ENCODE results near the gene HBD. TPM values are rescaled to one million over a fixed set of nuclear protein-coding genes. Genes with fewer than 3 reads are reported as not detected.

The HBD gene
- total RNA-seq, 4 donors from 2014 or later, result 4.3 TPM; not detected in 3

DNA sequence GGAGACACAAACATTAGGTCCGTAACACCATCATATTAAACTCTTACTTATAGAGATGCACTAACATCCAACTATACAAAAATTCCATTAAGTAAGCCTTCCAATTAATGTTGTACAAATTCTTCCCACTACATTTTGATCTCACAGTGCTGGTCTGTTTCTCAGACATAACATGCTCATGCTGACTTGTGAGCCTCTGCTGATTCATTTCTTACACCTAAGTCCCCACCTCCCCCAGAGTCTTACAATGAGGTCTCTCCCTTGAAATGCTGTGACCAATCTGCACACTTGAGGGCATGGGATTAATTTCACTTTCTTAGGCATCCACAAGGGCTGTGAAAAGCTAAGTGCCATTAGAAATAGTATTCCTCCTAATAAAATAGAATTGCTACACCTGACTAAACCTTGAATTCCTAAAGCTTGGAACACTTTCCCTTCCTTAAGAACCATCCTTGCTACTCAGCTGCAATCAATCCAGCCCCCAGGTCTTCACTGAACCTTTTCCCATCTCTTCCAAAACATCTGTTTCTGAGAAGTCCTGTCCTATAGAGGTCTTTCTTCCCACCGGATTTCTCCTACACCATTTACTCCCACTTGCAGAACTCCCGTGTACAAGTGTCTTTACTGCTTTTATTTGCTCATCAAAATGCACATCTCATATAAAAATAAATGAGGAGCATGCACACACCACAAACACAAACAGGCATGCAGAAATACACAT is 13.3 kb upstream of the HBD start:
- DNase-seq (ENCODE audit: extremely low spot score), result no peak

DNA sequence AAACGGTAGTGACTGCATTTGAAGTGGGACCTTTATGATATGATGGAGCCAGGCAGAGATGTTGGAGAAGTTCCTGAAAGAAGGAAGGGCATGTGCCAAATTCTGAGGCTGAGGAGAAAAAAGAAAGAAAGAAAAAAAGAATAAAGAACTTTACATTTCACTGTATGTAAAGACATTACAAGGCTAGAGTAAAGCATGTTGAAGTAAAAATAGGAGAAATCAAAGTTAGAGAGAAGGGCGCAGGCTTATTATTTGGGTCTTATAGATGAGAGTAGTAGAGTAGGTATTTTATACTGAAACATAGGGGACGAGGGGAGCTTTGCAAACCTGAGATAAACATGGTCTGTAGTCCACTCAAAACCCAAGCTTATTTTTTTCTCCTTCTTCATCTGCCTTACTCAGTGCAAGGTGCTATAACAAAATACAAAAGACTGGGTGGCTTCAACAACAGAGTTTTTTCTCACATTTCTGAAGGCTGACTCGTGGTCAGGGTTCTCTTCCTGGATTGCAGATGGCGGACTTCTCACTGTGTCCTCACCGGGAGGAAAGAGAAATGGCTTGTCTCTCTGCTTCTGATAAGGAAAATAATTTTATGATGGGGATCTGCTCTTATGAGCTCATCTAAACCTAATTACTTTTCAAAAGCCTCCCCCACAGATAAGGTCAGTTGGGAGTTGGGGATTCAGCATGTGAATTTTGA is 12.6 kb upstream of the HBD start:
- Histone ChIP-seq H3K36me3 (no peaks in the 10 kb centered on the region), H3K27ac (replicated peaks in 1 of 4) (no peak overlapping the region), H3K4me3 (no peak overlapping the region), H3K9me3 (no peaks in the 10 kb centered on the region), H3K4me1 (no peaks in the 10 kb centered on the region), H3K27me3 (no peaks in the 10 kb centered on the region)
- WGBS, result 73% methylated on average over 6 of the region's 6 CpGs
- no peak for DNase-seq (ENCODE audit: extremely low spot score)
- TF ChIP-seq, protein P1, sequence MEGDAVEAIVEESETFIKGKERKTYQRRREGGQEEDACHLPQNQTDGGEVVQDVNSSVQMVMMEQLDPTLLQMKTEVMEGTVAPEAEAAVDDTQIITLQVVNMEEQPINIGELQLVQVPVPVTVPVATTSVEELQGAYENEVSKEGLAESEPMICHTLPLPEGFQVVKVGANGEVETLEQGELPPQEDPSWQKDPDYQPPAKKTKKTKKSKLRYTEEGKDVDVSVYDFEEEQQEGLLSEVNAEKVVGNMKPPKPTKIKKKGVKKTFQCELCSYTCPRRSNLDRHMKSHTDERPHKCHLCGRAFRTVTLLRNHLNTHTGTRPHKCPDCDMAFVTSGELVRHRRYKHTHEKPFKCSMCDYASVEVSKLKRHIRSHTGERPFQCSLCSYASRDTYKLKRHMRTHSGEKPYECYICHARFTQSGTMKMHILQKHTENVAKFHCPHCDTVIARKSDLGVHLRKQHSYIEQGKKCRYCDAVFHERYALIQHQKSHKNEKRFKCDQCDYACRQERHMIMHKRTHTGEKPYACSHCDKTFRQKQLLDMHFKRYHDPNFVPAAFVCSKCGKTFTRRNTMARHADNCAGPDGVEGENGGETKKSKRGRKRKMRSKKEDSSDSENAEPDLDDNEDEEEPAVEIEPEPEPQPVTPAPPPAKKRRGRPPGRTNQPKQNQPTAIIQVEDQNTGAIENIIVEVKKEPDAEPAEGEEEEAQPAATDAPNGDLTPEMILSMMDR (IDR thresholded peaks at IDR 0.05), result no peak
- TF ChIP-seq POLR2AphosphoS5 (IDR thresholded peaks at IDR 0.05) (no peak), POLR2A (IDR thresholded peaks at IDR 0.05; ENCODE audit: low read depth) (no peak), EP300 (IDR thresholded peaks at IDR 0.05) (no peak)
- intact Hi-C loops (cut with DNase I), result no loop called here

More for the DNA sequence above, 13.3 kb upstream of the HBD start:
- no peak for TF ChIP-seq POLR2A (IDR thresholded peaks at IDR 0.05; ENCODE audit: low read depth)
- TF ChIP-seq, protein P1 (IDR thresholded peaks at IDR 0.05), result no peak
- TF ChIP-seq POLR2AphosphoS5 (IDR thresholded peaks at IDR 0.05), result no peak
- no peak for TF ChIP-seq EP300 (IDR thresholded peaks at IDR 0.05)
- Histone ChIP-seq H3K4me1 (no peaks in the 10 kb centered on the region), H3K4me3 (no peak overlapping the region), H3K27ac (replicated peaks in 1 of 4) (no peak overlapping the region), H3K27me3 (no peaks in the 10 kb centered on the region), H3K9me3 (no peaks in the 10 kb centered on the region), H3K36me3 (no peaks in the 10 kb centered on the region)
- intact Hi-C loops (cut with DNase I), result no loop called here
- WGBS, result 90% methylated on average over 3 of the region's 3 CpGs

DNA sequence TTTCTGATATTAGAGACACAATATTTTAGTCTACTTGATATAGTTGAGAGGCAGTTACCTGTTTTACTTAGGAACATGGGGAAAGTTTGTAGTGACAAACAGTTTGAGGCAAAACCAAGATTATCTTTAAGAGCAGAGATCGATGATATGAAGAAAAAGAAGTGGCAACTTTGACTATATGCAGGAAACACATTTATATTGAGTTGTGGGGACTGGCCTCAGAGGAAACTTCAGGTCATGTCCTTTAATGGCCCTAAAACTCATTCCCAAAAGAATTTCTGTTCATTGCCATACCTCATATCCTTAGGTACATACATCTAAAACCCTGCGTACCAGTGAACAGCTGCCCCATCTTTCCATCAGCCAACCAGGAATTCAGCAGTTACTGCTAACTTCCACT is 10.9 kb upstream of the HBD start:
- 83% methylated on average over 2 of the region's 2 CpGs for WGBS
- TF ChIP-seq, protein P1 (IDR thresholded peaks at IDR 0.05), result no peak
- TF ChIP-seq POLR2AphosphoS5 (IDR thresholded peaks at IDR 0.05), result no peak
- TF ChIP-seq EP300 (IDR thresholded peaks at IDR 0.05), result no peak
- TF ChIP-seq POLR2A (IDR thresholded peaks at IDR 0.05; ENCODE audit: low read depth), result no peak
- Histone ChIP-seq H3K27me3 (no peaks in the 10 kb centered on the region), H3K9me3 (no peaks in the 10 kb centered on the region), H3K36me3 (no peaks in the 10 kb centered on the region), H3K27ac (replicated peaks in 1 of 4) (no peak overlapping the region), H3K4me1 (no peaks in the 10 kb centered on the region), H3K4me3 (no peak overlapping the region)
- intact Hi-C loops (cut with DNase I), result no loop called here
- no peak for DNase-seq (ENCODE audit: extremely low spot score)

DNA sequence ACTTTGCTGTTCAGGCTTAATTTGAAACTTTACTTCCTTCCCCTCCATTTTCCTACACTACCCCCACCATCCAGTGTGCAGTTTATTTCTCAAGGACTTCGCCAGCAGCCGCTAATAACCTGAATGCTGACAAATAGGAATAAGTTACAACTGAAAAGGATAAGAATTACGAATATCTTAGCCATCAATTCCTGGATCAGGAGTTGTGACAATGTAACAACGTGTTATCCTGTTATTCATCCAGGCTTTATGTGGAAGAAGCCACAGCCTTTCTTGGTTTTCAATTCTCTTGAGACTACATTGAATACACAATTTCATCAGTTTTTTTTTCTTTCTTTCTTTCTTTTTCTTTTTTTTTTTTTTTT is 9.5 kb upstream of the HBD start:
- intact Hi-C loops (cut with DNase I), result no loop called here
- WGBS, result 79% methylated on average over 4 of the region's 4 CpGs
- TF ChIP-seq, protein P1 (IDR thresholded peaks at IDR 0.05), result no peak
- no peak for TF ChIP-seq EP300 (IDR thresholded peaks at IDR 0.05)
- no peak for TF ChIP-seq POLR2AphosphoS5 (IDR thresholded peaks at IDR 0.05)
- no peak for TF ChIP-seq POLR2A (IDR thresholded peaks at IDR 0.05; ENCODE audit: low read depth)
- H3K36me3 ChIP-seq, result no peaks in the 10 kb centered on the region
- no peak overlapping the region for H3K4me3 ChIP-seq
- no peak overlapping the region for H3K27ac ChIP-seq (replicated peaks in 1 of 4)
- DNase-seq (ENCODE audit: extremely low spot score), result no peak
- H3K9me3 ChIP-seq, result no peaks in the 10 kb centered on the region
- no peaks in the 10 kb centered on the region for H3K27me3 ChIP-seq
- H3K4me1 ChIP-seq, result no peaks in the 10 kb centered on the region
